Tibial nerve (tissue), 4 donors: Measurements from ENCODE around the gene RMND5A.

Source experiments
- EP300 ChIP-seq, 2 donors: sonication (generic); formaldehyde crosslinking; IDR thresholded peaks; one replicate each; pipeline ENCODE4 v1.6.1; 2017; ENCODE audit warnings: antibody characterized with exemption in 2 of 2, mild to moderate bottlenecking in 1 of 2
- TF ChIP-seq, protein P1 (sequence below), 5 experiments: fragments of 200-600 bp in 3 of 5; fragments of 450-650 bp in 2 of 5; sonication (generic) in 3 of 5; IDR thresholded peaks; one replicate each; pipeline ENCODE4 v1.5.1; 2016 to 2019; ENCODE audit warnings: antibody characterized with exemption in 5 of 5, mild to moderate bottlenecking in 3 of 5, moderate library complexity in 2 of 5

DNA sequence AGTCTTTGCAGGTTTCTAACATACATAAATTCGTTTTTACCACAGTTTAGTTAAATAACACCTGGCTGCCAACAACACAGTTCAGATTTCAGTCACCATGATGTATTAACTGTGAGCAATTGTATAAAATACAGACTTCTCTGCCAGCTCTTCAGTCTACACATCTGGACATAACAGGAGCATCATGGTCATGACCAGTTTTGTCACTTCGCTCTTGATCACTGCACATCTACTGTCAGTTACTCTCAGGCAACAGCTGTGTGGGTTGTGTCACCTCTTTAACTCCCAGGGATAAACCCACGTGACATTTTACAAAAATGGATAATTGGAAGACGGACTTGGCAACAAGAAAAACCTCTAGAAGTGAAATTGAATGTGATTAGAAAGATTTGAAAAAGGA lies 40.3 kb downstream of the RMND5A start:
- TF ChIP-seq EP300 (IDR thresholded peaks at IDR 0.05): no peak
- TF ChIP-seq, protein P1, sequence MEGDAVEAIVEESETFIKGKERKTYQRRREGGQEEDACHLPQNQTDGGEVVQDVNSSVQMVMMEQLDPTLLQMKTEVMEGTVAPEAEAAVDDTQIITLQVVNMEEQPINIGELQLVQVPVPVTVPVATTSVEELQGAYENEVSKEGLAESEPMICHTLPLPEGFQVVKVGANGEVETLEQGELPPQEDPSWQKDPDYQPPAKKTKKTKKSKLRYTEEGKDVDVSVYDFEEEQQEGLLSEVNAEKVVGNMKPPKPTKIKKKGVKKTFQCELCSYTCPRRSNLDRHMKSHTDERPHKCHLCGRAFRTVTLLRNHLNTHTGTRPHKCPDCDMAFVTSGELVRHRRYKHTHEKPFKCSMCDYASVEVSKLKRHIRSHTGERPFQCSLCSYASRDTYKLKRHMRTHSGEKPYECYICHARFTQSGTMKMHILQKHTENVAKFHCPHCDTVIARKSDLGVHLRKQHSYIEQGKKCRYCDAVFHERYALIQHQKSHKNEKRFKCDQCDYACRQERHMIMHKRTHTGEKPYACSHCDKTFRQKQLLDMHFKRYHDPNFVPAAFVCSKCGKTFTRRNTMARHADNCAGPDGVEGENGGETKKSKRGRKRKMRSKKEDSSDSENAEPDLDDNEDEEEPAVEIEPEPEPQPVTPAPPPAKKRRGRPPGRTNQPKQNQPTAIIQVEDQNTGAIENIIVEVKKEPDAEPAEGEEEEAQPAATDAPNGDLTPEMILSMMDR (IDR thresholded peaks at IDR 0.05): no peak
